ENCODE results near the gene PBRM1. TPM values are rescaled to one million over a fixed set of nuclear protein-coding genes. Genes with fewer than 3 reads are reported as not detected.

PBRM1 gene
- total and polyA plus RNA-seq, 2 experiments from 2014 or later = 50.9 to 77.4 TPM

DNA sequence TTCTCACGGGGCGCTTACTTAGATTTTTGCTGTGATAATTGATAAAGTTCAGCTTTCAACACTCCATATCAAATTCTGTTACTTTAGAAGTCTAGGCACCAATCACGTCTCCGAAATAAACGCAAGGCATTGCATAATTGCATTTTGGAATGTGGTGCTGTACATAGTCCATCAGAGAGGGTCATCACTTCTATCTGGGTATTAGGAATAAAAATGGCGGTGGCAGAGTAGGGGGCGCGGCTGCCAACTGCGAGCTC is 149.7 kb downstream of the PBRM1 start:
- TF ChIP-seq EZH2 (IDR thresholded peaks at IDR 0.05; ENCODE audit: borderline replicate concordance) (no peak), EZH2phosphoT487 (IDR thresholded peaks at IDR 0.05; ENCODE audit: low read depth, severe bottlenecking, unreplicated experiment) (no peak)
- TF ChIP-seq, protein P1, sequence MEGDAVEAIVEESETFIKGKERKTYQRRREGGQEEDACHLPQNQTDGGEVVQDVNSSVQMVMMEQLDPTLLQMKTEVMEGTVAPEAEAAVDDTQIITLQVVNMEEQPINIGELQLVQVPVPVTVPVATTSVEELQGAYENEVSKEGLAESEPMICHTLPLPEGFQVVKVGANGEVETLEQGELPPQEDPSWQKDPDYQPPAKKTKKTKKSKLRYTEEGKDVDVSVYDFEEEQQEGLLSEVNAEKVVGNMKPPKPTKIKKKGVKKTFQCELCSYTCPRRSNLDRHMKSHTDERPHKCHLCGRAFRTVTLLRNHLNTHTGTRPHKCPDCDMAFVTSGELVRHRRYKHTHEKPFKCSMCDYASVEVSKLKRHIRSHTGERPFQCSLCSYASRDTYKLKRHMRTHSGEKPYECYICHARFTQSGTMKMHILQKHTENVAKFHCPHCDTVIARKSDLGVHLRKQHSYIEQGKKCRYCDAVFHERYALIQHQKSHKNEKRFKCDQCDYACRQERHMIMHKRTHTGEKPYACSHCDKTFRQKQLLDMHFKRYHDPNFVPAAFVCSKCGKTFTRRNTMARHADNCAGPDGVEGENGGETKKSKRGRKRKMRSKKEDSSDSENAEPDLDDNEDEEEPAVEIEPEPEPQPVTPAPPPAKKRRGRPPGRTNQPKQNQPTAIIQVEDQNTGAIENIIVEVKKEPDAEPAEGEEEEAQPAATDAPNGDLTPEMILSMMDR (IDR thresholded peaks at IDR 0.05; ENCODE audit: poor library complexity) = no peak
- no peaks in the 10 kb centered on the region for H3K9me3 ChIP-seq (ENCODE audit: low read depth)
- peak overlapping the region; percentile 14 for H3K27ac ChIP-seq
- H3K79me2 ChIP-seq = peaks cover 76% of the 10 kb centered on the region
- peak overlapping the region; percentile 84 for H3K4me2 ChIP-seq
- H2AFZ ChIP-seq = peak overlapping the region; percentile 22
- WGBS (ENCODE audit: low lambda C conversion rate, missing lambda C conversion rate) = 22% methylated on average over 8 of the region's 9 CpGs
- no peaks in the 10 kb centered on the region for H3K27me3 ChIP-seq
- H4K20me1 ChIP-seq (ENCODE audit: insufficient read depth, poor library complexity, severe bottlenecking) = peaks cover 23% of the 10 kb centered on the region
- H3K4me1 ChIP-seq (ENCODE audit: insufficient read depth) = peaks cover 48% of the 10 kb centered on the region
- no peaks in the 10 kb centered on the region for H3K9me2 ChIP-seq (replicated peaks; ENCODE audit: insufficient read depth)
- no peak for DNase-seq (ENCODE audit: low spot score)
- no peak overlapping the region for H3K4me3 ChIP-seq
- H3K36me3 ChIP-seq (replicated peaks; ENCODE audit: insufficient read depth, low read depth) = no peaks in the 10 kb centered on the region

GRCh38 chr3:52535411-52536111 is 150.2 kb downstream of the PBRM1 start:
- TF ChIP-seq, protein P1 (IDR thresholded peaks at IDR 0.05; ENCODE audit: poor library complexity) = no peak
- TF ChIP-seq EZH2 (IDR thresholded peaks at IDR 0.05; ENCODE audit: borderline replicate concordance) = no peak
- no peak for TF ChIP-seq EZH2phosphoT487 (IDR thresholded peaks at IDR 0.05; ENCODE audit: low read depth, severe bottlenecking, unreplicated experiment)
- DNase-seq (ENCODE audit: low spot score) = no peak
- Histone ChIP-seq H3K9me2 (replicated peaks; ENCODE audit: insufficient read depth) (no peaks in the 10 kb centered on the region), H3K9me3 (ENCODE audit: low read depth) (no peaks in the 10 kb centered on the region), H3K4me2 (peak overlapping the region; percentile 84), H3K4me1 (ENCODE audit: insufficient read depth) (peaks cover 53% of the 10 kb centered on the region), H3K36me3 (replicated peaks; ENCODE audit: insufficient read depth, low read depth) (no peaks in the 10 kb centered on the region), H3K27ac (peak overlapping the region; percentile 91), H3K27me3 (no peaks in the 10 kb centered on the region), H3K79me2 (peaks cover 77% of the 10 kb centered on the region), H4K20me1 (ENCODE audit: insufficient read depth, poor library complexity, severe bottlenecking) (peaks cover 27% of the 10 kb centered on the region), H3K4me3 (no peak overlapping the region), H2AFZ (peak overlapping the region; percentile 22)
- WGBS (ENCODE audit: low lambda C conversion rate, missing lambda C conversion rate) = 95% methylated on average over 18 of the region's 19 CpGs

DNA sequence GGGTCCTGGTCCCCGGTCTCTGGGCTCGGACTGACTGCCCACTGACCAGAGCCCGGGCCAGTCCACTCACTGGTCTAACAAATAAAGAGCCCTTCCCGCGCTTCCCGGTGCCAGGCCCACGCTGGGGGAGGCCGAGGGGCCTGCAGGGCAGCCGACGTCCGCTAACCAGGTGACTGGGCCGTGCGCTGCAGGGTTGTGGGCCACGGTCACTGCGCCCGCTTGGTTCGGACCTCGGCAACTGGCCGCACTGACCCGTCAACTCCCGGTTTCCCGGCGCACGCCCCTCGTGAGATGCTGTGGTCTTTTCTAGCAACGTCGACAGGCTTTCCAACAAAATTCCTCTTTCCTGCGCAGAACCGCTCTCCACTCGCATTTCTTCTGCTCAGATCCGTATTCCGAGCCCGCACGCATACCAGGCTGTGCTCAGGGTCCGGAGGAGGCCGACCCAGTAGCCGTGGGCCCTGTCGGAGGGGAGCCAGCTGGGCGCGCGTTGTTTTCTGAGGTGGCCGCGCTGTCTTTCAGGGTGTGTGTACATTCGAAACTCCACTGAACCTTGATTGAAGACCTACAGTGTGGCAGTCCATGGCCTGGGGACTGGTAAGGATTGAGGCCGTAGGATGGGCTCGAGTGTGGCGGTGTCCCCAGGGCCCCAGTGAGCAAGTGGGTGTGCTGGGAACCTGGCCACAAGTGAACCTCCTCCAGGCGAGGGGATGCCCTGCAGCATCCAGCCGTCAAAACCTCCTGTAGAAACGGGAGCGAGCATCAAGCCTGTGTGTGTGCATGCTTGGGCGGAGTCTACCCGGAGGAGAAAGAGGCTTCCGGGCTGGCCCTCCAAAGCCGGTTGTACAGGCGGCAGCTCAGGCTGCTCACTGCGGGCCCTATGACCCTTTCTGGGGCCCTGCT is 151.2 kb downstream of the PBRM1 start:
- Histone ChIP-seq H3K27ac (peak overlapping the region; percentile 91), H2AFZ (peak overlapping the region; percentile 77), H3K4me1 (ENCODE audit: insufficient read depth) (peaks cover 62% of the 10 kb centered on the region), H4K20me1 (ENCODE audit: insufficient read depth, poor library complexity, severe bottlenecking) (peaks cover 27% of the 10 kb centered on the region), H3K27me3 (no peaks in the 10 kb centered on the region), H3K36me3 (replicated peaks; ENCODE audit: insufficient read depth, low read depth) (no peaks in the 10 kb centered on the region), H3K4me3 (peak overlapping the region; percentile 82), H3K4me2 (peak overlapping the region; percentile 84), H3K9me2 (replicated peaks; ENCODE audit: insufficient read depth) (no peaks in the 10 kb centered on the region), H3K79me2 (peaks cover 77% of the 10 kb centered on the region), H3K9me3 (ENCODE audit: low read depth) (no peaks in the 10 kb centered on the region)
- peak; percentile 55 for DNase-seq (ENCODE audit: low spot score)
- 53% methylated on average over 54 of the region's 57 CpGs for WGBS (ENCODE audit: low lambda C conversion rate, missing lambda C conversion rate)
- no peak for TF ChIP-seq EZH2 (IDR thresholded peaks at IDR 0.05; ENCODE audit: borderline replicate concordance)
- TF ChIP-seq EZH2phosphoT487 (IDR thresholded peaks at IDR 0.05; ENCODE audit: low read depth, severe bottlenecking, unreplicated experiment) = no peak
